Left ventricle myocardium inferior (tissue), 1 donor: ENCODE data around the gene TJP2. TPM values are rescaled to one million over a fixed set of nuclear protein-coding genes. Genes with fewer than 3 reads are reported as not detected.

Source experiments
- DNase-seq: peaks from one replicate; pipeline ENCODE4 v3.0.0-alpha.2; 2020
- H3K27ac ChIP-seq: fragments of 200-600 bp; replicated peaks from 2 replicates; pipeline ENCODE4 v1.8.0; 2021
- H3K27me3 ChIP-seq: fragments of 200-600 bp; 2 replicates; pipeline ENCODE4 v1.8.0; 2021; ENCODE audit warnings: low read depth
- H3K36me3 ChIP-seq: fragments of 200-600 bp; 2 replicates; pipeline ENCODE4 v1.8.0; 2021
- H3K4me1 ChIP-seq: fragments of 200-600 bp; 2 replicates; pipeline ENCODE4 v1.8.0; 2021
- H3K4me3 ChIP-seq: fragments of 200-600 bp; 2 replicates; pipeline ENCODE4 v1.8.0; 2021; ENCODE audit warnings: mild to moderate bottlenecking, moderate library complexity
- H3K9me3 ChIP-seq: fragments of 200-600 bp; replicated peaks from 2 replicates; pipeline ENCODE4 v1.8.0; 2021
- CTCF ChIP-seq: fragments of 200-600 bp; IDR thresholded peaks from 2 replicates; pipeline ENCODE4 v1.8.0; 2021; ENCODE audit warnings: antibody characterized with exemption, mild to moderate bottlenecking, borderline replicate concordance
- intact Hi-C: fragments of 100-400 bp; cut with micrococcal nuclease; formaldehyde crosslinking; loops from one replicate; pipeline ENCODE4 v1.11.0; 2022
- total RNA-seq: library from RNA; stranded (reverse); fragmentation: NEBNext Ultra II Directional; extraction: Animal tissue kit (Norgen Biotek cat#: 25700); gene quantifications from one replicate; pipeline ENCODE4 v1.2.1, GENCODE V29; 2021
- donor health status: DM: no; HTN: yes; CAD: no; lungs with severe emphysema.

TJP2 gene
- total RNA-seq, 1 donor from 2014 or later: 130 TPM

GRCh38 chr9:69173497-69173890 lies 583 bp upstream of the TJP2 start:
- H3K36me3 ChIP-seq: no peaks in the 10 kb centered on the region
- no peak for TF ChIP-seq CTCF
- H3K4me3 ChIP-seq: peak overlapping the region; percentile 79
- peaks cover 82% of the 10 kb centered on the region for H3K4me1 ChIP-seq
- DNase-seq: no peak
- no peaks in the 10 kb centered on the region for H3K27me3 ChIP-seq
- intact Hi-C loops: no loop called here
- H3K27ac ChIP-seq: peak overlapping the region; percentile 94
- H3K9me3 ChIP-seq: no peaks in the 10 kb centered on the region

- peak overlapping the region; percentile 94 for H3K27ac ChIP-seq
- no peaks in the 10 kb centered on the region for H3K36me3 ChIP-seq
- no peaks in the 10 kb centered on the region for H3K27me3 ChIP-seq
- no peak for DNase-seq
- H3K9me3 ChIP-seq: no peaks in the 10 kb centered on the region
- intact Hi-C loops: no loop called here
- H3K4me1 ChIP-seq: peaks cover 93% of the 10 kb centered on the region
- H3K4me3 ChIP-seq: peak overlapping the region; percentile 79
- TF ChIP-seq CTCF: no peak
These were observed 763 bp downstream of the TJP2 start for GRCh38 chr9:69174616-69175463.

- peak overlapping the region; percentile 94 for H3K27ac ChIP-seq
- H3K4me3 ChIP-seq: peak overlapping the region; percentile 79
- no peak for DNase-seq
- no peaks in the 10 kb centered on the region for H3K9me3 ChIP-seq
- H3K36me3 ChIP-seq: no peaks in the 10 kb centered on the region
- TF ChIP-seq CTCF: no peak
- H3K27me3 ChIP-seq: no peaks in the 10 kb centered on the region
- intact Hi-C loops: no loop called here
- H3K4me1 ChIP-seq: peaks cover 96% of the 10 kb centered on the region
These were observed 1.4 kb downstream of the TJP2 start for GRCh38 chr9:69175486-69175885.

- H3K27ac ChIP-seq: no peak overlapping the region
- no peak for TF ChIP-seq CTCF
- H3K4me3 ChIP-seq: no peak overlapping the region
- H3K4me1 ChIP-seq: peaks cover 96% of the 10 kb centered on the region
- intact Hi-C loops: no loop called here
- no peaks in the 10 kb centered on the region for H3K9me3 ChIP-seq
- no peak for DNase-seq
- no peaks in the 10 kb centered on the region for H3K27me3 ChIP-seq
- no peaks in the 10 kb centered on the region for H3K36me3 ChIP-seq
These were observed 2.5 kb downstream of the TJP2 start for GRCh38 chr9:69176471-69177171.

- intact Hi-C loops: no loop called here
- Histone ChIP-seq H3K9me3 (no peaks in the 10 kb centered on the region), H3K36me3 (no peaks in the 10 kb centered on the region), H3K27me3 (no peaks in the 10 kb centered on the region), H3K4me1 (peaks cover 90% of the 10 kb centered on the region), H3K27ac (peak overlapping the region; percentile 2), H3K4me3 (no peak overlapping the region)
- no peak for TF ChIP-seq CTCF
- DNase-seq: no peak
These were observed 4.5 kb downstream of the TJP2 start for GRCh38 chr9:69178583-69179011.
